Spleen (tissue), 11 donors: ENCODE measurements around the gene TCEA3. TPM values are rescaled to one million over a fixed set of nuclear protein-coding genes. Genes with fewer than 3 reads are reported as not detected.

Experiments
- DNase-seq: peaks from one replicate; pipeline ENCODE4 v3.0.0-alpha.2; 2020
- H3K27ac ChIP-seq, 8 donors: fragments of 200-600 bp; sonication (generic) in 7 of 8; 1 replicate in 4 of 8; 2 replicates in 4 of 8; pipeline versions ENCODE4 v1.5.0 to v1.8.0; 2016 to 2021; ENCODE audit warnings: inconsistent platforms in 4 of 8, mild to moderate bottlenecking in 4 of 8, moderate library complexity in 1 of 8
- H3K27me3 ChIP-seq, 7 donors: fragments of 200-600 bp; sonication (generic) in 6 of 7; replicated peaks in 1 of 7; 1 replicate in 4 of 7; 2 replicates in 3 of 7; pipeline versions ENCODE4 v1.5.0 to v1.8.0; 2016 to 2021; ENCODE audit warnings: inconsistent platforms in 3 of 7, mild to moderate bottlenecking in 1 of 7
- H3K36me3 ChIP-seq, 6 donors: fragments of 200-600 bp; sonication (generic) in 5 of 6; 1 replicate in 4 of 6; 2 replicates in 2 of 6; pipeline versions ENCODE4 v1.5.0 to v1.8.0; 2016 to 2021; ENCODE audit warnings: inconsistent platforms in 2 of 6
- H3K4me1 ChIP-seq, 6 donors: fragments of 200-600 bp; sonication (generic) in 5 of 6; 1 replicate in 3 of 6; 2 replicates in 3 of 6; pipeline versions ENCODE4 v1.5.0 to v1.8.0; 2016 to 2021; ENCODE audit warnings: inconsistent platforms in 3 of 6
- H3K4me3 ChIP-seq, 8 donors: fragments of 200-600 bp; sonication (generic) in 7 of 8; 1 replicate in 4 of 8; 2 replicates in 4 of 8; pipeline versions ENCODE4 v1.5.0 to v1.8.0; 2016 to 2021; ENCODE audit warnings: inconsistent platforms in 4 of 8, mild to moderate bottlenecking in 4 of 8, moderate library complexity in 2 of 8
- H3K9me3 ChIP-seq, 8 donors: fragments of 200-600 bp; sonication (generic) in 7 of 8; 1 replicate in 4 of 8; 2 replicates in 4 of 8; pipeline versions ENCODE4 v1.5.0 to v1.8.0; 2016 to 2021; ENCODE audit warnings: inconsistent platforms in 4 of 8
- POLR2A ChIP-seq, 3 donors: fragments of 450-650 bp; IDR thresholded peaks; one replicate each; pipeline ENCODE4 v1.5.1; 2017; ENCODE audit warnings: antibody characterized with exemption in 3 of 3, mild to moderate bottlenecking in 1 of 3
- POLR2AphosphoS5 ChIP-seq, 3 donors: sonication (generic); formaldehyde crosslinking; IDR thresholded peaks; one replicate each; pipeline ENCODE4 v1.5.1; 2017; ENCODE audit warnings: antibody characterized with exemption in 3 of 3
- WGBS, 5 donors: extraction: QIAGEN DNeasy Blood & Tissue Kit in 3 of 5; methylation state at CpG; one replicate each; pipeline versions ENCODE4 v1.1.5 to v1.1.7; 2013 to 2018; 5-methylcytosine and 5-hydroxymethylcytosine counted together
- intact Hi-C: fragments of 100-400 bp; cut with DNase I; formaldehyde crosslinking; loops from one replicate; pipeline ENCODE4 v1.15.0; 2023; ENCODE audit warnings: low total_unique reads
- polyA plus RNA-seq, 3 donors: library from polyadenylated mRNA; stranded (reverse); fragments of 200-250 nt; gene quantifications; one replicate each; pipeline ENCODE4 v1.2.1, GENCODE V29; 2013
- total RNA-seq, 7 donors: library from RNA; depleted of rRNA in 3 of 7; stranded (reverse); fragments of >200 nt in 3 of 7; fragmentation: NEBNext Ultra II Directional in 4 of 7; extraction: Animal tissue kit (Norgen Biotek cat#: 25700) in 4 of 7; gene quantifications; one replicate each; pipeline versions ENCODE4 v1.1.0 to v1.2.1, GENCODE V29; 2016 to 2021
- TF ChIP-seq, protein P1 (sequence below), 11 experiments: fragments of 200-600 bp in 7 of 11; fragments of 450-650 bp in 4 of 11; sonication (generic) in 4 of 11; IDR thresholded peaks in 8 of 11; conservative IDR thresholded peaks in 3 of 11; 1 replicate in 7 of 11; 2 replicates in 4 of 11; pipeline versions ENCODE4 v1.4.0 to v1.8.0; 2016 to 2021; ENCODE audit warnings: antibody characterized with exemption in 11 of 11, inconsistent platforms in 4 of 11, mild to moderate bottlenecking in 1 of 11
- donor health status: healthy with polysubstance abuse.
- donor health status: DM: no; HTN: no; CAD: no; lungs with moderate emphysema.
- donor health status: DM: no; HTN: no; CAD: no.
- donor health status: Bipolar disorder and iron deficiency.
- donor health status: healthy.
- donor health status: DM: no; HTN: no; CAD: no.
- donor health status: DM: yes; HTN: yes; CAD: no.

TCEA3 gene
- total and polyA plus RNA-seq, 10 donors: 4.6 to 19.6 (median 10.5) TPM

DNA sequence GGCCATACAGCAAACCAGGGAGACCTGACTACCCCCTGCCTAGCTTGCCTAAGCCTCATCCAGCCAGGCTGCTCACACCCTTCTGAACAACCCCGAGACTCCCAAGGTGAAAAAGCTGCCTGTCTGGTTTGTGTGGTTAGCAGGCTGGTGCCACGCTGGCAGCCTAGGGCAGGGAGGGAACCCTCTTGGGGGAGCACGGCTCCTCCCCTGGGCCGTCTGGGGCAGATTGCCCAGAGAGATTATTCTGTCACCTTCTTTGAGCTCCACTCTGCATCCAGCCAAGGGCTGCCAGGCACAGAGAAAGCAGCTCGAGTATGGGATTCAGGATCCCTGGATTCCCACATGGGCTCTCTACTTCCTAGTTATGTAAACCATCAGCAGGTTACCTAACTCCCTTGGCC, 27.5 kb upstream of the TCEA3 start:
- 28 to 42% (median 31%) methylated on average over 3 to 5 of the region's 5 CpGs for WGBS, 5 donors
- H3K4me1 ChIP-seq: no peaks in the 10 kb centered on the region
- DNase-seq: no peak
- TF ChIP-seq, protein P1, sequence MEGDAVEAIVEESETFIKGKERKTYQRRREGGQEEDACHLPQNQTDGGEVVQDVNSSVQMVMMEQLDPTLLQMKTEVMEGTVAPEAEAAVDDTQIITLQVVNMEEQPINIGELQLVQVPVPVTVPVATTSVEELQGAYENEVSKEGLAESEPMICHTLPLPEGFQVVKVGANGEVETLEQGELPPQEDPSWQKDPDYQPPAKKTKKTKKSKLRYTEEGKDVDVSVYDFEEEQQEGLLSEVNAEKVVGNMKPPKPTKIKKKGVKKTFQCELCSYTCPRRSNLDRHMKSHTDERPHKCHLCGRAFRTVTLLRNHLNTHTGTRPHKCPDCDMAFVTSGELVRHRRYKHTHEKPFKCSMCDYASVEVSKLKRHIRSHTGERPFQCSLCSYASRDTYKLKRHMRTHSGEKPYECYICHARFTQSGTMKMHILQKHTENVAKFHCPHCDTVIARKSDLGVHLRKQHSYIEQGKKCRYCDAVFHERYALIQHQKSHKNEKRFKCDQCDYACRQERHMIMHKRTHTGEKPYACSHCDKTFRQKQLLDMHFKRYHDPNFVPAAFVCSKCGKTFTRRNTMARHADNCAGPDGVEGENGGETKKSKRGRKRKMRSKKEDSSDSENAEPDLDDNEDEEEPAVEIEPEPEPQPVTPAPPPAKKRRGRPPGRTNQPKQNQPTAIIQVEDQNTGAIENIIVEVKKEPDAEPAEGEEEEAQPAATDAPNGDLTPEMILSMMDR (IDR thresholded peaks at IDR 0.05 in 8 of 11, conservative IDR thresholded peaks at IDR 0.05 in 3 of 11): no peak
- TF ChIP-seq POLR2AphosphoS5 (IDR thresholded peaks at IDR 0.05): no peak
- TF ChIP-seq POLR2A (IDR thresholded peaks at IDR 0.05): no peak
- no peak overlapping the region for H3K4me3 ChIP-seq
- no peak overlapping the region for H3K27ac ChIP-seq
- H3K27me3 ChIP-seq: peaks cover 0 to 5% (median 0%) of the 10 kb centered on the region in 7 donors
- H3K9me3 ChIP-seq: no peaks in the 10 kb centered on the region
- H3K36me3 ChIP-seq: peaks cover 0 to 13% (median 0%) of the 10 kb centered on the region in 6 donors
- intact Hi-C loops: no loop called here

DNA sequence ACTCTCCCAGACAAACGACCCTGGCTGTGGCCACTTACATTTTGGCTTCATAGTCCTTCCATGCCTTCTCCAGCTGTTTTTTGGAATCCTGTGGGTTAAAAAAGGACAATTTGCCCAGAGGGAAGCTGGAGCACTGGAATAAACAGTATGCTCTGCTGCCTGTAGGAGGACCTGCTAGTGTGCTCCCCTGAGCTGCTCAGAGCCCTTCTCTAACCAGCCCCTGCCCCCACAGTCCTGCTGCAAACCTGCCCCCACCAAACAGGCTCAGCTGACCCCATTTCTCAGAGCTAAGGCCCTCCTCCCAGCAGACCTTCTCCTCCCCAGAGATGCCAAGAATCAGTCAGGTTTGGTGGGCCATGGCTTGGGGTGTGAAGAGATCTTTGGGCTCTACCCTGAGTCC, 26.9 kb upstream of the TCEA3 start:
- TF ChIP-seq, protein P1 (IDR thresholded peaks at IDR 0.05 in 8 of 11, conservative IDR thresholded peaks at IDR 0.05 in 3 of 11): no peak
- TF ChIP-seq POLR2A (IDR thresholded peaks at IDR 0.05) (no peak), POLR2AphosphoS5 (IDR thresholded peaks at IDR 0.05) (no peak)
- peaks cover 0 to 5% (median 0%) of the 10 kb centered on the region in 7 donors for H3K27me3 ChIP-seq
- H3K4me3 ChIP-seq: no peak overlapping the region
- intact Hi-C loops: no loop called here
- 38 to 76% (median 60%) methylated on average over 1 of the region's 1 CpG for WGBS, 5 donors
- DNase-seq: no peak
- H3K36me3 ChIP-seq: peaks cover 0 to 13% (median 0%) of the 10 kb centered on the region in 6 donors
- H3K27ac ChIP-seq: no peak overlapping the region
- H3K4me1 ChIP-seq: no peaks in the 10 kb centered on the region
- H3K9me3 ChIP-seq: no peaks in the 10 kb centered on the region

DNA sequence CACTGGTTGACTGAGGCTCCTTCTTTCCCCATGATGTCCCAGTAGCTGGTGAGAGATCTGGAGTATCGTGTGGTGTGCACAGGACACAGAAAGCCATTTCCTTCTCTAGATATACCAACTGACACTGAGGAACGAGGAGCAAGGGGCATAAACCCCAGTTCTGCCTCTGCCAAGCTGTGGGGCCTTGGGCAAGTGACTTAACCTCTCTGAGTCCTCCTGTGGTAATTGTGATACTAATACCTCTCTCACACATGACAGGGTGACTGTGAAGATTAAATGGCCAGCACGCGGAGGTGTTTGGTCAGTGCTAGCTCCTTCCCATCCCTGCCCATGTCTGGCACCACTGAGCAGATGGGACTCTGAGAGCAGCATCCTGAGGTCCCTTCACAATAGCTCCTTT, 26.3 kb upstream of the TCEA3 start:
- 77 to 93% (median 83%) methylated on average over 2 to 4 of the region's 4 CpGs for WGBS, 5 donors
- TF ChIP-seq, protein P1 (IDR thresholded peaks at IDR 0.05 in 8 of 11, conservative IDR thresholded peaks at IDR 0.05 in 3 of 11): no peak
- no peak for TF ChIP-seq POLR2A (IDR thresholded peaks at IDR 0.05)
- no peak for TF ChIP-seq POLR2AphosphoS5 (IDR thresholded peaks at IDR 0.05)

DNA sequence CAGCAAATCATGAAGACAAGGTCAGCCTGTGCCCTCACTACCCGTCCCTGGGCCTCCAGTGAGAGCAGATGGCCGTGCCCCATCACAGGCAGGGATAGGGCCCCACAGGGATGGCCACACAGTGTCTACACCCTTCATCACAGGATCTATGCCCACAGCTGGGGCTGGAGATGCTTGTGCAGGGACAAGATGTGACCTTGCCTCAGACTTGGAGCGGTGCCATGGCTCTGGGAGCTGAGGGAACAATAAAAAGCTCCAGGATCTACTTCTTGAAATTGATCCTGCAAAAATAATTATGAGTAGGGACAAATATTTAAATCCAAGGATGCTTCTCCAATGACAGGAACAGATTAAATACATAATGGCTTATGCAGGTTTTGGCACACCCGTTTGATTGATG, 25.4 kb upstream of the TCEA3 start:
- no peaks in the 10 kb centered on the region for H3K27me3 ChIP-seq
- intact Hi-C loops: no loop called here

More for the DNA sequence above, 26.3 kb upstream of the TCEA3 start:
- intact Hi-C loops: no loop called here
- Histone ChIP-seq H3K4me1 (no peaks in the 10 kb centered on the region), H3K27me3 (peaks cover 0 to 4% (median 0%) of the 10 kb centered on the region in 7 donors), H3K4me3 (no peak overlapping the region), H3K27ac (no peak overlapping the region), H3K9me3 (no peaks in the 10 kb centered on the region), H3K36me3 (peaks cover 0 to 10% (median 0%) of the 10 kb centered on the region in 6 donors)
- no peak for DNase-seq

More for the DNA sequence above, 25.4 kb upstream of the TCEA3 start:
- Histone ChIP-seq H3K4me3 (no peak overlapping the region), H3K27ac (no peak overlapping the region), H3K9me3 (no peaks in the 10 kb centered on the region), H3K36me3 (peaks cover 0 to 5% (median 0%) of the 10 kb centered on the region in 6 donors), H3K4me1 (no peaks in the 10 kb centered on the region)
- no peak for TF ChIP-seq POLR2A (IDR thresholded peaks at IDR 0.05)
- TF ChIP-seq POLR2AphosphoS5 (IDR thresholded peaks at IDR 0.05): no peak
- TF ChIP-seq, protein P1 (IDR thresholded peaks at IDR 0.05 in 8 of 11, conservative IDR thresholded peaks at IDR 0.05 in 3 of 11): no peak
- no peak for DNase-seq
- 61 to 91% (median 79%) methylated on average over 4 of the region's 4 CpGs for WGBS, 5 donors
